Panc1 (cell line): ENCODE measurements around the gene DYTN.

Source experiments
- POLR2AphosphoS5 ChIP-seq: IDR thresholded peaks from 2 replicates; pipeline ENCODE4 v1.6.1; 2012; ENCODE audit warnings: mild to moderate bottlenecking, low read depth, low read length, moderate library complexity
- SIN3A ChIP-seq: IDR thresholded peaks from 2 replicates; pipeline ENCODE4 v1.6.1; 2012; ENCODE audit warnings: low read depth, mild to moderate bottlenecking, low read length, moderate library complexity, borderline replicate concordance; ENCODE audit not compliant: insufficient read depth
- TCF7L2 ChIP-seq: IDR thresholded peaks from 2 replicates; pipeline ENCODE4 v1.6.1; 2011; ENCODE audit warnings: mild to moderate bottlenecking, low read depth, low read length, inconsistent platforms
- TF ChIP-seq, protein P1 (sequence below): fragments of 450-650 bp; IDR thresholded peaks from 2 replicates; pipeline ENCODE4 v1.5.1; 2017; ENCODE audit warnings: mild to moderate bottlenecking
- TF ChIP-seq, protein P2 (sequence below), 2 experiments: IDR thresholded peaks; 2 replicates each; pipeline ENCODE4 v1.6.1; 2011 to 2012; ENCODE audit warnings: low read depth in 2 of 2, control low read depth in 1 of 2, low read length in 1 of 2, mild to moderate bottlenecking in 1 of 2, moderate library complexity in 1 of 2; ENCODE audit not compliant: insufficient read depth in 1 of 2

GRCh38 chr2:206610451-206610850 lies 107.7 kb downstream of the DYTN start:
- TF ChIP-seq, protein P1, sequence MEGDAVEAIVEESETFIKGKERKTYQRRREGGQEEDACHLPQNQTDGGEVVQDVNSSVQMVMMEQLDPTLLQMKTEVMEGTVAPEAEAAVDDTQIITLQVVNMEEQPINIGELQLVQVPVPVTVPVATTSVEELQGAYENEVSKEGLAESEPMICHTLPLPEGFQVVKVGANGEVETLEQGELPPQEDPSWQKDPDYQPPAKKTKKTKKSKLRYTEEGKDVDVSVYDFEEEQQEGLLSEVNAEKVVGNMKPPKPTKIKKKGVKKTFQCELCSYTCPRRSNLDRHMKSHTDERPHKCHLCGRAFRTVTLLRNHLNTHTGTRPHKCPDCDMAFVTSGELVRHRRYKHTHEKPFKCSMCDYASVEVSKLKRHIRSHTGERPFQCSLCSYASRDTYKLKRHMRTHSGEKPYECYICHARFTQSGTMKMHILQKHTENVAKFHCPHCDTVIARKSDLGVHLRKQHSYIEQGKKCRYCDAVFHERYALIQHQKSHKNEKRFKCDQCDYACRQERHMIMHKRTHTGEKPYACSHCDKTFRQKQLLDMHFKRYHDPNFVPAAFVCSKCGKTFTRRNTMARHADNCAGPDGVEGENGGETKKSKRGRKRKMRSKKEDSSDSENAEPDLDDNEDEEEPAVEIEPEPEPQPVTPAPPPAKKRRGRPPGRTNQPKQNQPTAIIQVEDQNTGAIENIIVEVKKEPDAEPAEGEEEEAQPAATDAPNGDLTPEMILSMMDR, result no peak
- TF ChIP-seq, protein P2, sequence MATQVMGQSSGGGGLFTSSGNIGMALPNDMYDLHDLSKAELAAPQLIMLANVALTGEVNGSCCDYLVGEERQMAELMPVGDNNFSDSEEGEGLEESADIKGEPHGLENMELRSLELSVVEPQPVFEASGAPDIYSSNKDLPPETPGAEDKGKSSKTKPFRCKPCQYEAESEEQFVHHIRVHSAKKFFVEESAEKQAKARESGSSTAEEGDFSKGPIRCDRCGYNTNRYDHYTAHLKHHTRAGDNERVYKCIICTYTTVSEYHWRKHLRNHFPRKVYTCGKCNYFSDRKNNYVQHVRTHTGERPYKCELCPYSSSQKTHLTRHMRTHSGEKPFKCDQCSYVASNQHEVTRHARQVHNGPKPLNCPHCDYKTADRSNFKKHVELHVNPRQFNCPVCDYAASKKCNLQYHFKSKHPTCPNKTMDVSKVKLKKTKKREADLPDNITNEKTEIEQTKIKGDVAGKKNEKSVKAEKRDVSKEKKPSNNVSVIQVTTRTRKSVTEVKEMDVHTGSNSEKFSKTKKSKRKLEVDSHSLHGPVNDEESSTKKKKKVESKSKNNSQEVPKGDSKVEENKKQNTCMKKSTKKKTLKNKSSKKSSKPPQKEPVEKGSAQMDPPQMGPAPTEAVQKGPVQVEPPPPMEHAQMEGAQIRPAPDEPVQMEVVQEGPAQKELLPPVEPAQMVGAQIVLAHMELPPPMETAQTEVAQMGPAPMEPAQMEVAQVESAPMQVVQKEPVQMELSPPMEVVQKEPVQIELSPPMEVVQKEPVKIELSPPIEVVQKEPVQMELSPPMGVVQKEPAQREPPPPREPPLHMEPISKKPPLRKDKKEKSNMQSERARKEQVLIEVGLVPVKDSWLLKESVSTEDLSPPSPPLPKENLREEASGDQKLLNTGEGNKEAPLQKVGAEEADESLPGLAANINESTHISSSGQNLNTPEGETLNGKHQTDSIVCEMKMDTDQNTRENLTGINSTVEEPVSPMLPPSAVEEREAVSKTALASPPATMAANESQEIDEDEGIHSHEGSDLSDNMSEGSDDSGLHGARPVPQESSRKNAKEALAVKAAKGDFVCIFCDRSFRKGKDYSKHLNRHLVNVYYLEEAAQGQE (IDR thresholded peaks at IDR 0.05; ENCODE audit: insufficient read depth in 1 of 2, low read depth in 2 of 2, low read length in 1 of 2), result no peak
- TF ChIP-seq POLR2AphosphoS5, result no peak
- TF ChIP-seq TCF7L2, result no peak
- no peak for TF ChIP-seq SIN3A
